Endometrium (tissue), 2 donors: ENCODE data around the gene CFAP90.

Experiments
- FAIRE-seq: peaks from 2 replicates; lab custom pipeline; 2012; peaks lifted over from hg19 to GRCh38; lab: Jason Lieb, UNC
- donor health status: control.
- donor health status: control.

The CFAP90 gene, protein sequence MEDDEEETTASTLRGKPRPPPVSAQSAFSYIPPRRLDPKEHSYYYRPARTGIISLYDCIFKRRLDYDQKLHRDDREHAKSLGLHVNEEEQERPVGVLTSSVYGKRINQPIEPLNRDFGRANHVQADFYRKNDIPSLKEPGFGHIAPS

DNA sequence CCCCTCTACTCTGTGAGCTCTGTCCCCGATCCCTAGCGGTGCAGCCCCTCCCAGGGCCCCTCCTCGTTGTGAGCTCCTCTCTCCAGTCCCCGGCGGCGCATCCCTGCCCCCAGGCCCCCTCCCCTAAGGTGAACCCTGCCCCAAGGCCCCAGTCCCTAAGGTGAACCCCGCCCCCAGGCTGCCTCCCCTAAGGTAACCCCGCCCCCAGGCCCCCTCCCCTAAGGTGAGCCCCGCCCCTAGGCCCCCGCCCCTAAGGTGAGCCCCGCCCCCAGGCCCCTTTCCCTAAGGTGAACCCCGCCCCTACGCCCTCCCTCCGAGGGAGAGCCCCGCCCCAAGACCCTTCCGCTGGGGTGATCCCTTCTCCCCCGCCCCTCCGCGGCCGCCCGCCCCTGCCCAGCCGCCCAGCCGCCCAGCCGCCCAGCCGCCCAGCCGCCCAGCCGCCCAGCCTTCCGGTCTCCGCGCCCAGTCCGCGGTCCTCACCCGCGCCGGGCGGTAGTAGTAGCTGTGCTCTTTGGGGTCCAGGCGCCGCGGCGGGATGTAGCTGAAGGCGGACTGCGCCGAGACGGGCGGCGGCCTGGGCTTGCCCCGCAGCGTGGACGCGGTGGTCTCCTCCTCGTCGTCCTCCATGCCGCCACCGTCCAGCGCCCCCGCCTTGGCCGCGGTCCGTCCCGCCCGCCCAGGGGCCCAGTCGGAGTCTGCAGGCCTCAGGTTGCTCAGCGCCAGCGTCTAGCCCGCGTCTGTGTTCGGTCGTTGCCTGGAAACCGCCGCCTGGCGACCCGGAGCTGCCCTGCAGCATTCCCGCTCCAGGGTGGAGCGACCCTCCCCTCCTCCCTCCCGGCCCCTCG, at the start of gene CFAP90:
Gene CFAP90, minus strand, starts transcription at position 739 of the 845 bp plus-strand sequence. Its CDS starts 112 bp downstream, at position 627.
- FAIRE-seq: no peak

DNA sequence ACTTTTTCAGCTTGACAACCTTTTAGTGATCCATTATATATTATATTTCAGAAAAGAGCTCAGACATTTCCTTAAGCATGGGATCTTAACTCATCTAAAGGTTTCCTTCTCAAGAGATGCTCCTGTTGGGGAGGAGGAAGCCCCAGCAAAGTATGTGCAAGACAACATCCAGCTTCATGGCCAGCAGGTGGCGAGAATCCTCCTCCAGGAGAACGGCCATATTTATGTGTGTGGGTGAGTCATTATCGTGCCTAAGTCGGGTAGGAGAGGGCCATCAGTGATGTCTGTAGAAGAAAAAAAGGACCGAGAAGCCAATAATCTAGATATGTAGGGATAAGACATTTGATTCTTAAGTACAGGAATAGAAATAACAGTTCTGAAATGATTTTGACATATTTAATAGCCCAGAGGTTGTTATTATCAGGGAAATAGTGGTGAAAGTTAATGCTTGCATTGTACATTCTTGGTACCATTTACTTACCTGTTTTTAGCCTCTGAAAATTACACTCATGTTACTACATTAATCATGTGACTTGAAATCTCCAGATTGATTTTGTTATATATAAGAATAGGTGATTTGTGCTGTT, 46.2 kb upstream of the CFAP90 start:
- no peak for FAIRE-seq

DNA sequence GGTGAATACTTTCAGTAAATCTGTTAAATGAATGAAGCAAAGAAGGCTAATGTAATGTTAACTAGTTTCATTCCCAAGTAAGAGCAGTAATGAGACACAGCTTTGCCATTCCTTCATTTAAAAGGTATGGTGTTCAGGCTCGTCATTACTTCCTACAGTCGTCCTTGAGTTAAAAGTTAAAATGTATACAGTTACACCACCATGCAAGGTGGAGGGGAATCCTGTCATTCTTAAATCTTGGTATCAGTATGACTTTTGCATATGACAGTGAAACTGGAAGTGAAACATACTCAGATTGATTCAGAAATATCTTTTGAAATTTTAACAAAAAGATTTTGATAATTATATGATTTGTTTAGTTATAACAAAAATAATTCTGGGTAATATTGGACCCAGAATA, 43.9 kb upstream of the CFAP90 start:
- FAIRE-seq: no peak

DNA sequence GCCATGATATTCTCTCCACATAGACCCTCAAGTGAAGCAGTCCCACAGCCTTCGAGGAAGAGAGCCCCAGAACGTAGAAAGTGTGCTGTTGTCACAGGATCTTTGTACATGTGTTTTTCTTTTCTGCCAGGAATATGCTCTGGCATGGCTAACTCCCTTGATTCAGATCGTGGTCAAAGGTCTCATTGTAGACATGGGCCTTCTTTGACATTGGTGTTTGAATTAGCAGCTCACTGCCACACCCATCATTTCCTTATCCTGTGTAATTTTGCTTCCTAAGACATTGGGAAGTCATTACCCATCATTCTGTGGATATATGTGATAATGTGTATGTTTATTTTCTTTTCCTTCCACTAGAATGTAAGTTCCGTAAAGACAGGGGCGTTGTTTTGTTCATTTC, 43.5 kb upstream of the CFAP90 start:
- FAIRE-seq: no peak

DNA sequence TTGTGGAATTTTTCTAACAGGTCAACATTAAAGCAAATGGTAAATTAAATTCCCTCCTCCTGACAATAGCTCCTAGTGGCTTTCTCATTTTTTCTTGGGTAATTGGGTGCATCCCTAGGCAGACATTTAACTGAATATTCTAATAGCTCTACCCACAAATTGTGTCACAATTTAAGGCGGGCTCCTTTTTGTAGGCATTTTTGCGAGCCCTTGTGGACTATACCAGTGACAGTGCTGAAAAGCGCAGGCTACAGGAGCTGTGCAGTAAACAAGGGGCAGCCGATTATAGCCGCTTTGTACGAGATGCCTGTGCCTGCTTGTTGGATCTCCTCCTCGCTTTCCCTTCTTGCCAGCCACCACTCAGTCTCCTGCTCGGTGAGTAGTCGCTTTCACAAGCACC, 38.0 kb upstream of the CFAP90 start:
- FAIRE-seq: no peak

DNA sequence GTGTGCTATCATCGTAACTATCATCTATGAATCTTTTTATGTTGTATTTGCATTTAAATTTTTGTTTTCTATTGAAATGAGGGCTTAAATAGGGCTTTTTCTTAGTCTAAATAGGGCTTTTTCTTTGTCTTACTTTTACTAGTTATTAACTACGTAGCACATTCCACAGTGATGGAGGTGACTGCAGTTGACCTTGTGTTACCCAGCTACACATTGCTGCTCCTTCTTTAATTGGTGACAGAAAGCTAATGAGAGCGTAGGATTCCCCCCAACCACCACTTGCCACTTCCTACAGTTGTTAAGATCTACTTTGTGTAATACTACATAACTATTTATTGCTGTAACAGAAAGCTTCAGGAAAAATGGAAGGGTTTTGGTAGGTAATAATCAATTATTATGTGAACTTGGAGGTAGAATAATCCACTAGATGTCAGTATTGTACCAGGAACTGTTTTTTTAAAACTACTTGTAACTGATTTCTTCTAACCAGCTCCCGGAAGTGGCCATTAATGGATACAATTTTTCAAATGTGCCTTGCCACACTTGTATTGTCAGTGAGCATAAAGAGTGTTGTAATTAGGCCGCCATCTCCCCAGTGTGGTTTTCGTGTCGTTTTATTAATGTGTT, 36.0 kb upstream of the CFAP90 start:
- FAIRE-seq: peak; percentile 31

DNA sequence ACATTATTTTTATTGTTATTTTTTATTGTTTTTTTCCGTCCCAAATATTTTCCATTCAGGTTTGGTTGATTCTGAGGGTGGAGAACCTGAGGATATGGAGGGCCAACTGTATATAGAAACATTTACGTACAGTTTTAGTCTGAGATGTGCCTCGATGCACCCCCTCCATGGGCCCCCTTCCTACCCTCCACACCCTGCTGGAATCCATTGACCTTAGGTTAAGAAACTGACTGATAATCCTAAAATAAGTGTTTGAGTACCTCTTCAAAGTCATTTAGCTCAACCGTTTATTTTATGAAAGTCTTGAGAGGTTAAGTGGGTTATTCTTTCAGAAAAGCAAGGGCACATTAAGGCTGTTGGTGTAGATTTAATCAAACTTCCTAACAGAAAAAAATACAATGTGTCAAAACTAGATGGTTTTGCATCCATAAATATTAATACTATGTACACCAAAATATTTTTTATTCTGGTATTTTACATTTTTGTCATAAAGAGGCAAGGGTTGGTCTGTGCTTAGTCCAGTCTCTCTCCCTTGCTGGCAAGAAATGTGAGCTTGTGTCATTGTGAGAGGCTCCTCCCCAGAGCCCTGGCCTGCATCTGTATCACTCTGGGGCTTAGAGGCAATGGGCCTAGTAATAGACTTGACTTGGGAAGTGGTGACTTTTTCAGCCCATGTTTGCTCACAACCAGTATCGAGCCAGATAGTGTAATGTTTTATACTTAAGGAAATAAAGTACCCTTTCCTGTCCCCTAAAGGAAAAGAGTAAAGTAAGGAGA, 33.7 kb upstream of the CFAP90 start:
- FAIRE-seq: no peak

DNA sequence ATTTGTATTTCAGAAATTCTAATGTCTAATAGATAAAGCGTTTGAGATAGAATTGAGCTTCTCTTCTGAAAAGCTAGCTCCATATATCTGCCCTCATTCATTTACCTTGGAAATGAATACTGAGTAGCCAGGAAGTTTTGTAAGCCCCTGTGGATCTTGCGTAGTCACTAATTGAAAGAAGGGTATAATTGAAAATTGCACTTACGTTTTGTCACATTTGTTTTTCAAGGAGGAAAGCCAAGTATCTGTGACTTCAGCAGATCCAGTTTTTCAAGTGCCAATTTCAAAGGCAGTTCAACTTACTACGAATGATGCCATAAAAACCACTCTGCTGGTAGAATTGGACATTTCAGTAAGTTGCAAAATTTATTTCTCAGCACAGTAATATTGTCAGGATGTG, 32.0 kb upstream of the CFAP90 start:
- FAIRE-seq: no peak

DNA sequence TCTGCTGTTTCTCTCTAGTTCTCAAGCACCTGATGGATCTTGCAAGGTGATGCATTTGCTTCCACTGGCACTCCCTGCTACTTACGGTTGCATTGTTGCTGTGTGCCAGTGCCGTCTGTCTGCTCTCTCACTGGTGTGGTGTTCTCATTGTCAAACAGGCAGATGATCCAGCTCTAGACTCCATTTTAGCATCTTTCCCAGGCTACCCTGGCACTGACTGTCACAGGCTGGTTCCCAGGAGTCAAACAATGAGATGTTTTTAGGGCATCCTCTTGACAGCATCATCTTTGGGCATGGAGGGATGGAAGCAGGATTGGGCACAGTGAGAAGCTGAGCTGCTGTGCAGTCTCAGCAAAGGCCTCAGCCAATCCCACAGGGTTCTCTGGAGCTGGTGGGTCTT, 30.9 kb upstream of the CFAP90 start:
- FAIRE-seq: no peak

DNA sequence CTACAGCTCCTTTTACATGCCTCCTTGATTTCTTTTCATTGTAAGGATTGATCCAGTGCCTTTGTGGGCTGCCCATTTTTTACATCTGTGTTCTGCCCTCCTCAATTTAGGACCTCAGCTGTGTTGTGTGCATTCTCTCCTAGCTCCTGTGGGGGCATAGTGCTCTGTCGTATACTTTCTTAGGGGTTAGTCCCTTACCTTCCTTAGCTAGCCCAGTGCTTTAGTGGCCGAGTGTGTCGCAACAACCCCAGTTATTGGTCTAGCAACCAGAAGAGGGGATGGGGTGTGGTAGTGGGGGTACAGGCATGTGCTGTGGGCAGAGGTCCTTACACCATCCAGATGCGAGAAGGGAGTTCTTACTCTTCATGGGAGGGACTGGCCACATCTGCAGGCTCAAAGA, 30.2 kb upstream of the CFAP90 start:
- no peak for FAIRE-seq

DNA sequence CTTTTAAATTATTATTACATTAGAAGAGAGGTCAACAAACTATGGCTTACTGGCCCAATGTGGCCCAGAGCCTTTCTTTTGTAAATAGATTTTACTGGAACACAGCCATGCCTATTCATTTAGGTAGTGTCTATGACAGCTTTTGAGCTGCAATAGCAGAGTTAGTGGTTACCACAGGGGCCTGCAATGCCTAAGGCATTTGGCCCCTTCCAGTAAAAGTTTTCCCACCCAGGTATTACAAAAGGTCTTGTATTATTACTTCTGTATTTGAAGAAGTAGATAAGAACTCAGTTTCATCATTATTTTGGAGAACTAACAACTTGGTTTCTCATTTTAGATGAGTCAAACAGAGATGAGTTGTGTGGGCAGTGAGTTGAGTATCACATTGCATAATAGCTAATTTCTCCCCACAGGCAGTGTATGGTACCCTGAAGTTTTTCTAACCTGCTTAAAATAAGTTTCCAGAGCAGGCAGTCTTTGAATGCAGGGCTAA, 27.5 kb upstream of the CFAP90 start:
- no peak for FAIRE-seq

DNA sequence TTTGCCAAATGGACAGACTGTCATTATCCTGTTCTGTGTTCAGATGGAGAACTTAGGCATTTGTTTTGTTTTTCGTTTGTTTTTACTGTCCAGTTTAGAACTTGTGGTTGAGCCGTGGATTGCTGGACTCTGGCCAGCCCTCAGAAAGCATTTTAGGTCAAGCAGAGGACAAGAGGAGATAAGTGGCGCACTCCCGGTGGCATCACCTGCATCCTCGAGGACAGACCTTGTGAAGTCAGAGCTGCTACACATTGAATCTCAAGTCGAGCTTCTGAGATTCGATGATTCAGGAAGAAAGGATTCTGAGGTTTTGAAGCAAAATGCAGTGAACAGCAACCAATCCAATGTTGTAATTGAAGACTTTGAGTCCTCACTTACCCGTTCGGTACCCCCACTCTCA, 26.9 kb upstream of the CFAP90 start:
- FAIRE-seq: no peak

DNA sequence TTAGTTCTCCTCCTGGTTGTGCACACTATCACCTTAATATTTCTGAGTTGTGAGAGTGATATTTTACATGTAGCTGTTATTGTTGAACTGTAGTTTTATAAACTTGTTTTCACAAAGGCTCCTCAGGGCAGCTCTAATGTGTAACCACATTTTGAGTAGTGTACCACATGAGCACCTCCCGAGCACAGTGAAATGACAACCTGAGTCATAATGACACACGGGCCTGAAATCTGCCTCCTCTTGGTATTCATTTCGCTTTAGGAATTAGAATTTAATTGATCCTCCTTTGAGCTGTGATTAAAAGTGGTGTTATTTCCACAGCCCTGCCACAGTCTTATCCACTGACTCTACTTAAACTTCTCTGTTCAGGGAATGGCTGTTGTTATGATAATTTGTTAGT, 25.9 kb upstream of the CFAP90 start:
- FAIRE-seq: no peak

DNA sequence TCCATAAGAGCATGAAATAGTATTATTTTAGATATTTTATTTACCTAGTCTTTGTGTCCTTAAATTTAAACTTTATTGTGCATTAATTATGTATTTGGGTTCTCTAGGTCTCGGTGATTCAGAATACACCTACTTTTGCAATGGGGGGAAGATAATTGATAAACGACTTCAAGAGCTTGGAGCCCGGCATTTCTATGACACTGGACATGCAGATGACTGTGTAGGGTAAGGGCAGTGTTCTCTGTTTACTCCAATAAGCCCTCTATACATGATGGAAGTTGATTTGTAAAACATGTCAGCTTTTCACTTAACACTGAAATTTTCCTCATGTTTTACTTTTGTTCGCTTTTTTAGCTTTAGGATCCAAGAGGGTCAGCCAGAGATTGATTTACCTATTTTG, 24.2 kb upstream of the CFAP90 start:
- FAIRE-seq: no peak

DNA sequence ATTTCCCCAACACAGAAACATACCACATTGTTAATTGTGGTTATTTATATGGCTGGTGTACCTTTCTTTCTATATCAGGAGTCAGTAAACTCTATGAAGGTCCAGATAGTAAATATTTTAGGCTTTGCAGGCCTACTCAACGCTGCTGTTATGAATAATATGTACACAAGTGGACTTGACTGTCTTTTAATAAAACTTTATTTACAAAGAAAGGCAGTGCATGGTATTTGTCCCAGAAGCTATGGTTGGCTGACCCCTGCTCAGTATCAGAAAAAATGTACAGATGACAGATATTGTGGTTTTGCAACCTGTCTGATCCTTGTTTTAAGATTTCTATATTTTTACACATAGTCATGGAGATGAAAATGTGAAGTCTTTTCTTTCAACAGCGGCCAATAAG, 23.7 kb upstream of the CFAP90 start:
- no peak for FAIRE-seq

DNA sequence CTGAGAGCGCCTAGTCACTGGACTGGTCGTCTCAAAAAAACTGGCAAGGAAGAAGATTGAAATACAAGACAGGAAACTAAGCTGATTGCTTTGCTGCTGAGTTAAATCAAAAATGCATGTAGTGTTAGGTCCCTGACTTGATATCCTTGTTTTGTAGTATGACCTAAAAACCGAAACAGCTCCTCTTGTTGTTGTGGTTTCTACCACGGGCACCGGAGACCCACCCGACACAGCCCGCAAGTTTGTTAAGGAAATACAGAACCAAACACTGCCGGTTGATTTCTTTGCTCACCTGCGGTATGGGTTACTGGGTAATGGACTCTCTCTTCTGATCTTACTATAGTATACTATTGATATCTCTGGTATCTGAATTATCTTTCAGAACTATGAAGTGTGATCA, 22.3 kb upstream of the CFAP90 start:
- no peak for FAIRE-seq

DNA sequence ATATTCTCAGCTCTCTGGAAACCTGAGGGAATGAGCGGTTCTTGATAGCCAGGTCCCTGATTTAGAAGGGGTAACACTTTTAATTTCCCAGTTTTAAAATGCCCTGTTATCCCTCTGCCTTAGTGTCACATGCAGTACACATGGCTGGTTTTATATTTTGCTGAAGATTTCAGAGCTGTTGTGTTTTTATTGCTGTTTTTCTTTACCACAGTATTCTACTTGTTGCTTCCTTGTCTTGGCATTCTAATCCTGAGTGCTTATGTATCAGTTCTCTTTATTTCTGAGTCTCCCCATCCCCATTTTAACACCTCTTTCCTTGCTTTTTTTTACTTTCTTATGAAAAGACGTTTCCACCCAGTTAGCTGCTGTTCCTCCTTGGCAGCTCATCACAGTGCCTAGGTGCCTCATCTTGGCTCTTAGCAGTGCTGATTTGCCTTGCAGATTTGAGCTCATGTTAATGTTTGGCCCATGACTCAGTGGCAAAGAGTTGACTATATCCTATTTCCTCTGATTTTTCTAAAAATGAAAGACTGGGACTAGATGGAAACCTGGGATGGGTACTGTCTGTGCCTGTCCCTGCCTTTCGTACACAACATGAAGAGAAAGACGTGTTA, 21.7 kb upstream of the CFAP90 start:
- no peak for FAIRE-seq

DNA sequence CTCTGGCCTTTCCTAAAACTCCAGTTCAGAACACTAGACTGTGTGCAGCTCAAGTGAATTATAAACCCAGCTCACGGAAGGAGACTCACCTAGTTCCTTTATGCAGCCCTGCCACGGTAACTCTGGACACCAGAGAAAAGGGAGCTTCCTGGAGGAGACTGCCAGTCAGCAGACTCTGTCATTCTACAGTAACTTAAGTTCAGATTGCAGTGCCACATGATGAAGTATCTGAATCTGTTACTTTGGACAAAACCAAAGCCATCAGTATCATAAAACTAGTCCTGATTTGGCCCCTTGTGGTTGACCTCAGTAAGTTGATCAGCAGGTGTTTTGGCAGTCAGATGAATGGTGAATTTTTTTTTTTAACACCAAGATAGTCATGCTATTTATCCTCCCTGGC, 20.7 kb upstream of the CFAP90 start:
- no peak for FAIRE-seq

DNA sequence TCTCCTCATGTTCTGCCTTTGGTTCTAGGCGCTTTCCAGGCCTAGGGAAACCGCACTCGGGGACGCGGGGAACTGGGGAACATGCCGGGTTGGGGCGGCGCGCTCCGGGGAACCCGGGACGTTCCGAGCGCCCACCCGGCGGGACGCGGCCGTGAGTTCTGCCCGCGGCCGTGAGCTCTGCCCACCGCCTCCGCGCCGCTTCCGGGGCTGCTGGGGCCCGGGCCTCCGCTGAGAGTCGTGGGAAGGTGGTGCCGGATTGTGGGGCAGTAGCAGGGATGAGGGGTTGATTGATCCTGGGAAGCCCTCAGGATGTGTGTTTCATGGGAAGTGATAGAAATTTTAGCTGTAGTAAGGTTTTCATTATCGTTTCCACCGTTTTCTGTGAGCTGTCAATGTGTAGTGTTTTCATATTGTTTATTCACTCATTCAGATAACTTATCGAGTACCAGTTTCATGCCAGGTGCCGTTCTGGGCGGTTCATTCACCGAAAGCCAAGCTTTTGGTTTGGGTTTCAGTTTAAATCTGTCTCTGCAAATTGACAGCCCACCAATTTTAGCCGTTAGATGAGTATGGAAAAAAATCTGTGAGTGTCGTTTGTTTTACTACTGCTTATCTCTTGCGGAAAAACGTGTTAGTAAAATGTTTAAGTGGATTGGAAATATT, 18.7 kb upstream of the CFAP90 start:
- FAIRE-seq: no peak

DNA sequence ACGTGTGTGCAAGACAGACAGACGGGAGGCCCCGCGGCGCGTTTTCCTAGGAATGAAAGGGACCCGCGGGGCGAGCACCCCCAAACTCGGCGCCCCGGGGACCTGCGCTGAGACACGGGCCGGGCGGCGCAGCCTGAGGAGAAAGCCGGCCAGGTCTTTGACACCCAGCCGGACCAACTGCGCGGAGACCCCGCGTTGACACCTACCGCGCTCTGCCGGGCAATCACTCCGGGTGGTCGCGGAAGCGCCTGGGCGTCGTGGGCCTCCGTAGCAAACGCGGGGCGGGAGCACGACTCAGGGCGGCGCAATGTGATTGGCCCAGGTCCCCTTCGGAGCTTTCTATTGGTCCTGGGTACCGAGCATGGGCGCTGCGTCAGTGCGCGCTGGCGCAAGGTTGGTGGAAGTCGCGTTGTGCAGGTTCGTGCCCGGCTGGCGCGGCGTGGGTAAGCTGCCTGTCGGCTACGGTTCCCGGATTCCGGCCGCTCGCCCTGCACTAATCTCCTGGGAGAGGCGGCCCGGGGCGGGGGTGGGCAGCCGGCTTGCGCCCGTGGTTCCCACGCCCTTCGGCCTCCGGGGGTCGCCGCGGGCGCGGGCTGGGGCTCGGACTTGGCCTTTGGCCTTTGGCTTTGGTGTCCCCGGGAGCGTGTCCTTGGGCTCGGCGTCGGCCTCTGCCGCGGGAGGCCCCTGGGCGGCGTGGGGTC, 18.0 kb upstream of the CFAP90 start, which contains the start of the genes FASTKD3 and MTRR:
Gene FASTKD3, minus strand, starts transcription at position 259 of the 701 bp plus-strand sequence. CDS start 948 bp downstream, outside the sequence.
Gene MTRR, plus strand, starts transcription at position 376 of the 701 bp plus-strand sequence. CDS start 1,647 bp downstream, outside the sequence.
- FAIRE-seq: peak; percentile 35
